ENCODE measurements around the gene MMEL1. TPM values are rescaled to one million over a fixed set of nuclear protein-coding genes. Genes with fewer than 3 reads are reported as not detected.
A peak's percentile ranks its signal among the peaks of the same experiment; 100 is the strongest.

Gene MMEL1
- total RNA-seq, 4 donors from 2014 or later: 2.2 to 2.6 TPM; not detected in 2

DNA sequence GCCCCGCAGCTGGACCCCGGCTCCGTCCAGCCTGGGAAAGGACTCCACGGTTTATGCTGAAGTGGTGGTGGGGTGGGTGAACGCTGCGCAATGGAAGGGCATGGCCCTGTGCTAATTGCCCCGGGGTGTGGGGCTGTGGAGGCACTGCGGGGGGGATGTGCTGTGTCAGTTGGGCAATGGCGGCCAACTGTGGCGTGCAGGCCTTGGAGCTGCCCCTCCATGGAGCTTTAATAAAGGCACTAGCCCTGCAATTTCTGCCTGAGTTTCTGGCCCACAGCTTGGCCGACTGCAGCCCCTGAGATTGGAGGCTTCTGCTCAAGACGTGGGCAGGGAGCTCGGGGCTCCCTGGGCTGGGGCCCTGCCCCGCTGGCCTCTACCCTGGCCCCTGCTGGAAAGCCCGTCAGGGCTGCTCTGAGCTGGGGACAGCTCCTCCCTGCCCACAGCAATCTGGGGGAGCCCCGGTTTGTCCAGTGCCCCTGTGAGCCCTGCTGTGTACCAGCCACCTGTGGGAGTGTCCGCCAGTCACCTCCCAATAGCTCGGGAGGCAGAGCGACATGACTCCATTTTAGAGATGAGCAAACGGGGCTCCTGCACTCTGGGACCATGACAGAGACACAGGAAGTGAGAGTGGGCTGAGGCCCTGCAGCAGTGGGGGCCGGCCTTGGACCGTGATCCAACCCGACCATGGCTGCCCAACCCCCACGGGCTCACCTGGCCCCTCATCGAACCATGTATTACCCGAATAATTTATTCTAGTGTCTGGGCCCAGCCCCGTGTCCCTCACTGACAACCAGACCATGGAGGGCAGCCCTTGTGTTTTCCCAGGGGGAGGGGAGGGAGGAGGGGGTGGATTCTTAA, 85.4 kb downstream of the MMEL1 start:
- 6% methylated on average over 6 of the region's 27 CpGs for WGBS
- peaks cover 68% of the 10 kb centered on the region for H3K4me1 ChIP-seq
- TF ChIP-seq POLR2AphosphoS5 (IDR thresholded peaks at IDR 0.05) (no peak), EP300 (IDR thresholded peaks at IDR 0.05) (no peak), POLR2A (IDR thresholded peaks at IDR 0.05) (no peak)
- TF ChIP-seq, protein P1, sequence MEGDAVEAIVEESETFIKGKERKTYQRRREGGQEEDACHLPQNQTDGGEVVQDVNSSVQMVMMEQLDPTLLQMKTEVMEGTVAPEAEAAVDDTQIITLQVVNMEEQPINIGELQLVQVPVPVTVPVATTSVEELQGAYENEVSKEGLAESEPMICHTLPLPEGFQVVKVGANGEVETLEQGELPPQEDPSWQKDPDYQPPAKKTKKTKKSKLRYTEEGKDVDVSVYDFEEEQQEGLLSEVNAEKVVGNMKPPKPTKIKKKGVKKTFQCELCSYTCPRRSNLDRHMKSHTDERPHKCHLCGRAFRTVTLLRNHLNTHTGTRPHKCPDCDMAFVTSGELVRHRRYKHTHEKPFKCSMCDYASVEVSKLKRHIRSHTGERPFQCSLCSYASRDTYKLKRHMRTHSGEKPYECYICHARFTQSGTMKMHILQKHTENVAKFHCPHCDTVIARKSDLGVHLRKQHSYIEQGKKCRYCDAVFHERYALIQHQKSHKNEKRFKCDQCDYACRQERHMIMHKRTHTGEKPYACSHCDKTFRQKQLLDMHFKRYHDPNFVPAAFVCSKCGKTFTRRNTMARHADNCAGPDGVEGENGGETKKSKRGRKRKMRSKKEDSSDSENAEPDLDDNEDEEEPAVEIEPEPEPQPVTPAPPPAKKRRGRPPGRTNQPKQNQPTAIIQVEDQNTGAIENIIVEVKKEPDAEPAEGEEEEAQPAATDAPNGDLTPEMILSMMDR (IDR thresholded peaks at IDR 0.05): no peak

DNA sequence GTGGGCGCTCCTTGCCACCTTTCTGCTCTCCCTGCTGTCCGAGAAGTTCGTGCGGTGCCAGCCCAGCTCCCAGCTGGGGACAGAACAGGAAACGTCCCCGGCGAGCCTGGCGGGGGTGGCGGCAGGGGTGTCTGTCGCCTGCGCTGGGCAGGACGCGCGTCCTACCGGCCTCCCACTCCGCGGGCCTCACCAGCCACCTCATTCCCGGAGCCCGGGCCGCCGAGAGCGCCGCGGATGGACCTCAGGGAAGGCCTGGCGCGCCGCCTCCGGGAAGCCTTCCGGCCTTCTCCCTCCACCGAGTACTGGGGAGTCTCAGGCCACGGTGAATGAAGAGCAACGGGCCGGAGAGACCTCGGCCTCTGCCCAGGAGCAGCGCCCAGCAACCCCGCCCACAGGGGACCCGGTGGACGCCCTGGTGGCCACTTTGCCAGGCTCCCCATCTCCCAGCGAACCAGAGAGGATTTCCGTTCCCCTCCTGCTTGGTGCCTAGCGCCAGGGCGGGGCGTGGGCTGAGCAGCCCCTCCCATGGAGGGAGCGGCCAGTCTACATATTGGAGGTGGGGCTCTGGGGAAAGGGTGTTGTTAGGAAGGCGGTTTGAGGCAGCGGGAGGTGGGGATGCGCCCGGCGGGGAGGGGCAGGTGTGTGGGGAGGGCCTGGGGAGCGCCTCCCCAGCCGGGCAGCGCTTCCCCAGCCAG, 86.2 kb downstream of the MMEL1 start:
- H3K9me3 ChIP-seq: no peaks in the 10 kb centered on the region
- peak overlapping the region; percentile 95 for H3K27ac ChIP-seq
- peak overlapping the region; percentile 64 for H3K4me3 ChIP-seq
- H3K27me3 ChIP-seq: no peaks in the 10 kb centered on the region
- peak; percentile 90 to 93 for DNase-seq (ENCODE audit: low spot score in 2 of 2)
- TF ChIP-seq POLR2AphosphoS5 (IDR thresholded peaks at IDR 0.05): no peak
- TF ChIP-seq, protein P1 (IDR thresholded peaks at IDR 0.05): peak in 1 of 2 donors; percentile 13
- no peak for TF ChIP-seq POLR2A (IDR thresholded peaks at IDR 0.05)
- H3K4me1 ChIP-seq: peaks cover 72% of the 10 kb centered on the region
- no peaks in the 10 kb centered on the region for H3K36me3 ChIP-seq
- 2% methylated on average over 9 of the region's 52 CpGs for WGBS

More for the DNA sequence above, 85.4 kb downstream of the MMEL1 start:
- Histone ChIP-seq H3K4me3 (peak overlapping the region; percentile 64), H3K36me3 (no peaks in the 10 kb centered on the region), H3K27me3 (no peaks in the 10 kb centered on the region), H3K9me3 (no peaks in the 10 kb centered on the region), H3K27ac (peak overlapping the region; percentile 95)
- no peak for DNase-seq (ENCODE audit: low spot score in 2 of 2)

DNA sequence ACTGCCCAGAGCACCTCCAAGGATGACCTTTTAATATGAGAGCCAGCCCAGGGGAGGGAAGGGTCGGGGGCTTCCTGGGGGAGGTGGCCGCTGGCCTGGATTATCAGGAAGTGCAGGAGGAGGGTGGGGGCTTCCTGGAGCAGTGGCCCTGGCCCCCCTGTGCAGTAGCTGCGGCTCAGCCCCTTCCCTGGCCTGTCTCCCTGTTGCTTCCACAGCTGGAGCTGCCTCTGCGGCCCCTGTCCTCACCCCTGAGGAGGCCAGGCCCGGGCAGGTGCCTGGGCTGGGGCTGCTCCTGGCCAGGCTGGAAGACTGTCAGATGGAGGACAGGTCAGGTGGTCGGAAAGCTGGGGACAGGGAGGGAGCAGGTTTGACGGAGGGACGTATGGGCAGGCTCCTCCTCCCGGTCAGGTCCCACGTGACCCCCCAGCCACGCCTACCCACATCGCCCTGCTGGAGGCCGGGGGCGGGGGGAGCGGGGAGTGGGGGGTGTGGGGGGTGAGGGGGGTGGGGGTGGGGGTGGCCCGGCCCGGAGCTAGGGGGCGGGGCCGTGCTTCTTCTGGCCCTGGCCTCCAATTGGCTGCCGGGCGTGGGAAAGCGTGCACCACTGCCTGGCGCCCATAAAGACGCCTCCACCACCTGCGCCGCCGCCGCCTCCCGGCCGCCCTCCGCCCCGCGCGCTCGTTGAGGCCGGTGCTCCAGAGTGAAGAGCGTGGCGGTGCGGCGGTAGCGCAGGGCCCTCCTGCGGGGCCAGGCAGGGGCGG, 86.9 kb downstream of the MMEL1 start:
- no CpG with 5 or more reads among the region's 43 CpGs for WGBS
- TF ChIP-seq EP300 (IDR thresholded peaks at IDR 0.05) (no peak), POLR2A (IDR thresholded peaks at IDR 0.05) (peak in 1 of 2 donors; percentile 13), POLR2AphosphoS5 (IDR thresholded peaks at IDR 0.05) (no peak)
- peaks cover 79% of the 10 kb centered on the region for H3K4me1 ChIP-seq

DNA sequence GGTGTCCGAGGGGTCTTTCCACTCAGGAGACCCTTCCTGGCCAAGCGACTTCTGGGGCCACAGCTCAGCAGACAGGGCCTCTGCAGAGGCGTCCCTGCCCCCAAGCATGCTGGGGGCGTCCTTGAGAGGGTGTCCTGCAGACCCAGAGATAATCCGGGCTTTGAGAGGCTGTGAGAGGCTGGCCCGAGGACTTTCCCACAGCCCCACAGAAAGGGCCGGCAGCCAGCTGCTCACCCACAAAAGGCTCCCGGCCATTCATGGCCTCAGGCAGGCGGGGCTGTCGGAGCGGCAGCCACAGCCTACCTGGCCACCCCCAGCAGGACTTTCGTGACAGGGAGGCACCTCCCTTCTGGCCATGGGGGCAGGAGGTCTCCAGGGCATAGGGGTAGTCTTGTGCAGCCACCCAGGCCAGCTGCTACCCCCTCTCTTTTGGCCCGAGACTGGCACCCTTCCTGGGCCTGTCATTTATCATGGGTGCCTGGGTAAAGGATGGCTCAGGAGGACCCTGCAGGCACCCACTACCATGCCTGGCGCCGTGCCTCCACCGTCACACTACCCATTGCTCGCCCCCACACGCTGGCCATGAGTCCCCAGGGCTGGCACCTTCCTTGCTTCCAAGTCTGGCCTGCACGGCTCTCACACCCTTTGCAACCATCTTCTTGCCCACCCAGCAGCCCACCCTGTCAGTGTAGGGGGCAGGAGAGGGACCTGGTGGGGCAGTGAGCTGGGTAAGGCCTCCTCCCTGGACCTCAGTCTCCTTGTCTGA, 87.8 kb downstream of the MMEL1 start:
- H3K9me3 ChIP-seq: no peaks in the 10 kb centered on the region
- H3K27ac ChIP-seq: peak overlapping the region; percentile 95
- WGBS: 68% methylated on average over 8 of the region's 19 CpGs
- H3K27me3 ChIP-seq: peaks cover 11% of the 10 kb centered on the region
- TF ChIP-seq POLR2AphosphoS5 (IDR thresholded peaks at IDR 0.05): no peak
- no peak for TF ChIP-seq EP300 (IDR thresholded peaks at IDR 0.05)
- no peak for TF ChIP-seq POLR2A (IDR thresholded peaks at IDR 0.05)
- H3K4me3 ChIP-seq: no peak overlapping the region
- no peaks in the 10 kb centered on the region for H3K36me3 ChIP-seq
- DNase-seq (ENCODE audit: low spot score in 2 of 2): no peak
- peaks cover 85% of the 10 kb centered on the region for H3K4me1 ChIP-seq

More for the DNA sequence above, 86.9 kb downstream of the MMEL1 start:
- peaks cover 2% of the 10 kb centered on the region for H3K27me3 ChIP-seq
- DNase-seq (ENCODE audit: low spot score in 2 of 2): peak; percentile 95 to 96
- peak overlapping the region; percentile 95 for H3K27ac ChIP-seq
- H3K4me3 ChIP-seq: peak overlapping the region; percentile 64
- no peaks in the 10 kb centered on the region for H3K36me3 ChIP-seq
- no peaks in the 10 kb centered on the region for H3K9me3 ChIP-seq

DNA sequence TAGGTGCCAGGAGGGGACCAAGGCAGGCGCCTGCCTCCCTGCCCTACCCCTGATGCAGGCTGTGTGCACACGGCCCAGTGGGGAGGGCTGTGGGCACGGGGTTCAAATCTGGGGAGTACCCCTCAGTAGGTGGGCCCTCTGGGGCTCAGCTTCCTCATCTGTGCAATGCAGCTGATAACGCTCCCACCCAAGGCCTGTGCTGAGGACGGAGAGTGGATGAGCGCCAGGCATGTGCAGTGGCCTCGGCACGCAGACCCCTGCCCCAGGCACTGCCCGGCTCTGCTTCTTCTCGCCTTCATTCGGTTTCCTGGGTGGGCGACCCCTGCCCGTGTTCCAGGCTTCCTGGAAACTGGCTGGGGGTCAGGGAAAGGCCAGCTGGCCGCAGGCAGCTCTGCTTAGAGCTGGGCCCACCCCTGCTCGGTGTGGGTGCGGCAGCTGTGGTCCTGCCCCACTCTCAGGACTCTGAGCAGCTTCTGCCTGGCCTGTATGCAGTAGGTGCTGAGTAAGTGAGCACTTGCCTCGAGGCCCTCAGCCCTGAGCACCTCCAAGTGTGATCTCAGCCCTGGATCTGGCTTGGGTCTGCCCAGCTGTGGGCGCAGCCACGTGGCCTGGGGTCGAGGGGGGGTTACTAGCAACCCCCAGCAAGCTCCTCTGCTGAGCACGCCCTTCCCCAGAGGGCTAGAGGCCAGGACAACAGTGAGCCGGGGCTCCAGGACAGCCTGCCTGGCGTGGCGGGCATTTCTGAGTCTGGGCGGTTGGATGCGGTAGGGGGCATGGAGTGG, 88.5 kb downstream of the MMEL1 start:
- no peaks in the 10 kb centered on the region for H3K9me3 ChIP-seq
- H3K27ac ChIP-seq: no peak overlapping the region
- no peak overlapping the region for H3K4me3 ChIP-seq
- H3K27me3 ChIP-seq: peaks cover 15% of the 10 kb centered on the region
- DNase-seq (ENCODE audit: low spot score in 2 of 2): no peak
- WGBS: 54% methylated on average over 7 of the region's 26 CpGs
- no peak for TF ChIP-seq EP300 (IDR thresholded peaks at IDR 0.05)
- TF ChIP-seq POLR2A (IDR thresholded peaks at IDR 0.05): no peak
- no peak for TF ChIP-seq POLR2AphosphoS5 (IDR thresholded peaks at IDR 0.05)
- TF ChIP-seq, protein P1 (IDR thresholded peaks at IDR 0.05): no peak
- peaks cover 78% of the 10 kb centered on the region for H3K4me1 ChIP-seq
- H3K36me3 ChIP-seq: no peaks in the 10 kb centered on the region

All from suprapubic skin (tissue), 4 donors.